Pancreas (tissue), 10 donors: ENCODE measurements around the gene CAVIN2. TPM values are rescaled to one million over a fixed set of nuclear protein-coding genes. Genes with fewer than 3 reads are reported as not detected.
A peak's percentile ranks its signal among the peaks of the same experiment; 100 is the strongest.

Source experiments
- ATAC-seq, 4 donors: fragments of 200-7000 bp; cut with Tn5 transposase; one replicate each; pipeline versions ENCODE4 v1.8.0 to v1.9.1; 2020; ENCODE audit warnings: mild to moderate bottlenecking in 4 of 4, moderate library complexity in 4 of 4
- DNase-seq, 6 donors: peaks; one replicate each; pipeline ENCODE4 v3.0.0-alpha.2; 2020
- FAIRE-seq: peaks from 2 replicates; lab custom pipeline; 2012; peaks lifted over from hg19 to GRCh38; lab: Jason Lieb, UNC
- H3K27ac ChIP-seq, 4 donors: fragments of 200-600 bp; sonication (generic); 1 replicate in 3 of 4; 2 replicates in 1 of 4; pipeline versions ENCODE4 v1.5.0 to v1.8.0; 2020
- H3K27me3 ChIP-seq, 4 donors: fragments of 200-600 bp; one replicate each; pipeline ENCODE4 v1.8.0; 2021
- H3K36me3 ChIP-seq, 3 donors: fragments of 200-600 bp; sonication (generic) in 1 of 3; one replicate each; pipeline versions ENCODE4 v1.5.0 to v1.8.0; 2020 to 2021
- H3K4me1 ChIP-seq, 3 donors: fragments of 200-600 bp; one replicate each; pipeline ENCODE4 v1.8.0; 2021
- H3K4me3 ChIP-seq, 4 donors: fragments of 200-600 bp; sonication (generic) in 2 of 4; one replicate each; pipeline versions ENCODE4 v1.5.0 to v1.8.0; 2020 to 2021
- H3K9me3 ChIP-seq, 4 donors: fragments of 200-600 bp; one replicate each; pipeline ENCODE4 v1.8.0; 2021
- WGBS, 2 donors: extraction: QIAGEN DNeasy Blood & Tissue Kit; methylation state at CpG; one replicate each; pipeline ENCODE4 v1.1.7; 2013; 5-methylcytosine and 5-hydroxymethylcytosine counted together
- intact Hi-C, 3 donors: fragments of 100-400 bp; cut with DNase I; formaldehyde crosslinking; loops; one replicate each; pipeline versions ENCODE4 v1.11.1 to v1.14.2; 2022
- polyA plus RNA-seq, 2 donors: library from polyadenylated mRNA; stranded (reverse); fragments of 200-250 nt; gene quantifications; one replicate each; pipeline ENCODE4 v1.2.3, GENCODE V29; 2013
- total RNA-seq, 6 donors: library from RNA; stranded (reverse); fragmentation: NEBNext Ultra II Directional in 4 of 6; extraction: Animal tissue kit (Norgen Biotek cat#: 25700) in 4 of 6; gene quantifications; one replicate each; pipeline versions ENCODE4 v1.2.1 to v1.2.4, GENCODE V29; 2021 to 2023
- TF ChIP-seq, protein P1 (sequence below), 4 donors: fragments of 200-600 bp; sonication (generic) in 3 of 4; IDR thresholded peaks; one replicate each; pipeline versions ENCODE4 v1.5.0 to v1.8.0; 2021; ENCODE audit warnings: antibody characterized with exemption in 4 of 4
- donor health status: healthy with polysubstance abuse.
- donor health status: DM: no; HTN: no; CAD: no; lungs with moderate emphysema.
- donor health status: DM: no; HTN: no; CAD: no.
- donor health status: control.
- donor health status: control.
- donor health status: Bipolar disorder and iron deficiency.
- donor health status: DM: yes; HTN: yes; CAD: no.
- donor health status: DM: no; HTN: no; CAD: no.
- donor health status: DM: no; HTN: no; CAD: no.
- donor health status: DM: yes; HTN: yes; CAD: no.

Gene CAVIN2
- total and polyA plus RNA-seq, 8 donors: 1.3 to 7.0 (median 4.6) TPM

DNA sequence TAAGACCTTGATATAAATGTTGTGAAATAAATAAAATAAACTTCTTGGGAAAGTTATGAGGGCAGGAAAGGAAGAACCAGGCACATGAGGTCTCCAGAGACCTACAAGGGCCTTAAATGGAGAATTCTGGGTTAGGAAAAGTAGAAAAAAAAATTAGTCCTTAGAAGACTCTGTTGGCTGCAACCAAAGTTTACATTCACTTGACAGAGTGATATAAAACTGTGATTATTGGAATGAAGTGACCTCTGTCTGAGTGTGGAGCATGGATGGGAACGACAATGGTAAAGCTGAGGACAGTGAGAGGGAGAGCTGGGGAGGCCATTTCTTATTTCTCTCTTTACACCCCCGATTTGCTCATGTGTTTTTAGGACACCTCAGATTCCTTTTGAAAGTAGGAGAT is 29.0 kb upstream of the CAVIN2 start:
- WGBS, 2 donors: 65 to 70% methylated on average over 2 of the region's 2 CpGs
- no peaks in the 10 kb centered on the region for H3K9me3 ChIP-seq
- H3K4me1 ChIP-seq: no peaks in the 10 kb centered on the region
- no peaks in the 10 kb centered on the region for H3K36me3 ChIP-seq
- DNase-seq: no peak
- intact Hi-C loops: no loop called here
- H3K4me3 ChIP-seq: no peak overlapping the region
- no peak overlapping the region for H3K27ac ChIP-seq
- no peak for FAIRE-seq
- ATAC-seq: no peak
- TF ChIP-seq, protein P1, sequence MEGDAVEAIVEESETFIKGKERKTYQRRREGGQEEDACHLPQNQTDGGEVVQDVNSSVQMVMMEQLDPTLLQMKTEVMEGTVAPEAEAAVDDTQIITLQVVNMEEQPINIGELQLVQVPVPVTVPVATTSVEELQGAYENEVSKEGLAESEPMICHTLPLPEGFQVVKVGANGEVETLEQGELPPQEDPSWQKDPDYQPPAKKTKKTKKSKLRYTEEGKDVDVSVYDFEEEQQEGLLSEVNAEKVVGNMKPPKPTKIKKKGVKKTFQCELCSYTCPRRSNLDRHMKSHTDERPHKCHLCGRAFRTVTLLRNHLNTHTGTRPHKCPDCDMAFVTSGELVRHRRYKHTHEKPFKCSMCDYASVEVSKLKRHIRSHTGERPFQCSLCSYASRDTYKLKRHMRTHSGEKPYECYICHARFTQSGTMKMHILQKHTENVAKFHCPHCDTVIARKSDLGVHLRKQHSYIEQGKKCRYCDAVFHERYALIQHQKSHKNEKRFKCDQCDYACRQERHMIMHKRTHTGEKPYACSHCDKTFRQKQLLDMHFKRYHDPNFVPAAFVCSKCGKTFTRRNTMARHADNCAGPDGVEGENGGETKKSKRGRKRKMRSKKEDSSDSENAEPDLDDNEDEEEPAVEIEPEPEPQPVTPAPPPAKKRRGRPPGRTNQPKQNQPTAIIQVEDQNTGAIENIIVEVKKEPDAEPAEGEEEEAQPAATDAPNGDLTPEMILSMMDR (IDR thresholded peaks at IDR 0.05): no peak
- H3K27me3 ChIP-seq: no peaks in the 10 kb centered on the region

- DNase-seq (no peak), ATAC-seq (no peak), FAIRE-seq (no peak)
- intact Hi-C loops: no loop called here
- Histone ChIP-seq H3K36me3 (no peaks in the 10 kb centered on the region), H3K27me3 (no peaks in the 10 kb centered on the region), H3K4me3 (no peak overlapping the region), H3K27ac (no peak overlapping the region), H3K4me1 (peaks cover 0 to 10% (median 3%) of the 10 kb centered on the region in 3 donors), H3K9me3 (no peaks in the 10 kb centered on the region)
- TF ChIP-seq, protein P1 (IDR thresholded peaks at IDR 0.05): no peak
These were observed 23.9 kb upstream of the CAVIN2 start for GRCh38 chr2:191870744-191871143.

DNA sequence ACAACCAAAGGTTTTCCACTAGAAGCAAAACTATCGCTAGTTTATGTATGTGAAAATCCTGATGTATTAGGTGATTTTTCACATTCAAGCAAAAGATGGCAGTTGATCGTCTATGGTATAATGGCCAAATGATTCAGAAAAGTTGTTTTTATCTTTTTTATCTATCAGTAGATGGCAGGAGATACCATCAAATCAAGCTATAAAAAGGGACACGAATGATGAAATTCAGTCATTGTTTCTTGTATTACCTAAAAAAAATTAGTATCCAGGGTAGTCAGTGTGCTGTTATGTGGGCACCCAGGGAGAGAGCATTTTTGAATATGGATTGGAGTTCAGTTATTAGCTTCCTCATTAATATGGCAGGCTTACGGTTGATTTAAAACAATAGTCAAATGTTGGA is 22.9 kb upstream of the CAVIN2 start:
- TF ChIP-seq, protein P1 (IDR thresholded peaks at IDR 0.05): no peak
- Histone ChIP-seq H3K4me1 (peaks cover 0 to 10% (median 3%) of the 10 kb centered on the region in 3 donors), H3K36me3 (no peaks in the 10 kb centered on the region), H3K4me3 (no peak overlapping the region), H3K27ac (no peak overlapping the region), H3K9me3 (no peaks in the 10 kb centered on the region), H3K27me3 (no peaks in the 10 kb centered on the region)
- WGBS, 2 donors: 60 to 76% methylated on average over 4 of the region's 4 CpGs
- intact Hi-C loops: no loop called here
- DNase-seq: no peak
- no peak for FAIRE-seq
- no peak for ATAC-seq

DNA sequence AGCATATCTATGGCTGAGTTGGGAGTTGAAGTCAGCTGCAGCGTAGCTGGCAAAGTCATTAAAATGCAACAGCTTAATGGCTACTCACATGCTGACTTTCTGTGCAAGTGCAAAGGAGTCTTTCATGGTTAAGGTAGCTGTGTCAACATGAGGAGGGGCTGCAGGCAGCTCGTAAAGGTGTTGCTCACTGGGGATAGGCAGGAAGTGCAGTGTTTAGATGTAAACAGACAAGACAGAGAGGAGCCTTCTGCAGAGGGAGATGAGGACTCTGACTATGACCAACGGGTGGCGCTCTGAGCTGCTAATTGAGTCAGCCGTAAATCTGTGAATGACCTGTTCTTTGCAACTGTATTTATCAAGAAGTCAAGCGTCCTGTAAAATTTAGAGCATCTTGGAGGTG is 22.3 kb upstream of the CAVIN2 start:
- TF ChIP-seq, protein P1 (IDR thresholded peaks at IDR 0.05): no peak
- H3K9me3 ChIP-seq: no peaks in the 10 kb centered on the region
- no peak overlapping the region for H3K4me3 ChIP-seq
- H3K27me3 ChIP-seq: no peaks in the 10 kb centered on the region
- H3K27ac ChIP-seq: no peak overlapping the region
- WGBS, 2 donors: 52 to 64% methylated on average over 6 of the region's 6 CpGs
- ATAC-seq: no peak
- DNase-seq: peak in 1 of 6 donors; percentile 5
- intact Hi-C loops: no loop called here
- no peak for FAIRE-seq
- no peaks in the 10 kb centered on the region for H3K36me3 ChIP-seq
- peaks cover 0 to 10% (median 3%) of the 10 kb centered on the region in 3 donors for H3K4me1 ChIP-seq

- DNase-seq: no peak
- TF ChIP-seq, protein P1 (IDR thresholded peaks at IDR 0.05): no peak
- no peak for FAIRE-seq
- Histone ChIP-seq H3K27me3 (no peaks in the 10 kb centered on the region), H3K4me1 (peaks cover 0 to 10% (median 3%) of the 10 kb centered on the region in 3 donors), H3K9me3 (no peaks in the 10 kb centered on the region), H3K4me3 (no peak overlapping the region), H3K36me3 (no peaks in the 10 kb centered on the region), H3K27ac (peak overlapping the region in 3 of 4 donors; percentile 44 to 75 (median 64))
- WGBS, 2 donors: 83 to 84% methylated on average over 1 of the region's 1 CpG
- intact Hi-C loops: no loop called here
- no peak for ATAC-seq
These were observed 20.6 kb upstream of the CAVIN2 start for GRCh38 chr2:191867507-191867847.
